ENCODE results near the gene RAN. TPM values are rescaled to one million over a fixed set of nuclear protein-coding genes. Genes with fewer than 3 reads are reported as not detected.
"Not testable (repeated sequence)": the region's sequence is repeated elsewhere in the genome, so short reads cannot be mapped to it uniquely, and the experiment has no call there.

RAN gene
- total RNA-seq, 1 donor from 2014 or later: 344 TPM

DNA sequence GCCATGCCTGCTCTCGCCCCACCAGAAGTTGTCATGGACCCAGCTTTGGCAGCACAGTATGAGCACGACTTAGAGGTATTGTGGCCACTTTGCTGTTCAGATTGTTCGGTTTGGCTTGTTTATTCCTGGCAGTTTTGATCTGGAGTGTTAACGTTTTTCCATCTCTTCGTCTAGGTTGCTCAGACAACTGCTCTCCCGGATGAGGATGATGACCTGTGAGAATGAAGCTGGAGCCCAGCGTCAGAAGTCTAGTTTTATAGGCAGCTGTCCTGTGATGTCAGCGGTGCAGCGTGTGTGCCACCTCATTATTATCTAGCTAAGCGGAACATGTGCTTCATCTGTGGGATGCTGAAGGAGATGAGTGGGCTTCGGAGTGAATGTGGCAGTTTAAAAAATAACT lies 3.8 kb downstream of the RAN start:
- peak; percentile 50 for DNase-seq (ENCODE audit: low spot score)
- intact Hi-C loops (cut with DNase I): not testable (repeated sequence)

GRCh38 chr12:130876297-130876696 lies 4.4 kb downstream of the RAN start:
- intact Hi-C loops (cut with DNase I): no loop called here
- DNase-seq (ENCODE audit: low spot score): no peak

DNA sequence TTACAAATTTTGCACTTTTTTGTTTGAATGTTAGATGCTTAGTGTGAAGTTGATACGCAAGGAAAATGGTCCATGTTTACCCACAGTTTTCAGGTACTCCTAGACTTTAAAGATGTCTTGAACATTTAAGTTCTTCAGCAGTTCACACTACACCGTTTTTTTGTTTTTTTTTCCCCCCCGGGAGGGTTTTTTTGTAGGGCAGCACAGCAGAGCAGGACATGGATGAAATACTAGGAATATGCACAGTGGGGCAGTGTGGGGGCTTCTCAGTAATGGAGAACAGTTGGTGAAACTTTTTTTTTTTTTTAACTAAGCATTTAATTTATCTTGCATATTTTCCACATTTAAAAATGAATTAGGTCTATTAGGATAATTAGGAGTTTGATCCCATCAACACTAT lies 4.9 kb downstream of the RAN start:
- intact Hi-C loops (cut with DNase I): no loop called here
- no peak for DNase-seq (ENCODE audit: low spot score)

GRCh38 chr12:130877333-130877732 lies 5.5 kb downstream of the RAN start:
- intact Hi-C loops (cut with DNase I): no loop called here
- DNase-seq (ENCODE audit: low spot score): no peak

DNA sequence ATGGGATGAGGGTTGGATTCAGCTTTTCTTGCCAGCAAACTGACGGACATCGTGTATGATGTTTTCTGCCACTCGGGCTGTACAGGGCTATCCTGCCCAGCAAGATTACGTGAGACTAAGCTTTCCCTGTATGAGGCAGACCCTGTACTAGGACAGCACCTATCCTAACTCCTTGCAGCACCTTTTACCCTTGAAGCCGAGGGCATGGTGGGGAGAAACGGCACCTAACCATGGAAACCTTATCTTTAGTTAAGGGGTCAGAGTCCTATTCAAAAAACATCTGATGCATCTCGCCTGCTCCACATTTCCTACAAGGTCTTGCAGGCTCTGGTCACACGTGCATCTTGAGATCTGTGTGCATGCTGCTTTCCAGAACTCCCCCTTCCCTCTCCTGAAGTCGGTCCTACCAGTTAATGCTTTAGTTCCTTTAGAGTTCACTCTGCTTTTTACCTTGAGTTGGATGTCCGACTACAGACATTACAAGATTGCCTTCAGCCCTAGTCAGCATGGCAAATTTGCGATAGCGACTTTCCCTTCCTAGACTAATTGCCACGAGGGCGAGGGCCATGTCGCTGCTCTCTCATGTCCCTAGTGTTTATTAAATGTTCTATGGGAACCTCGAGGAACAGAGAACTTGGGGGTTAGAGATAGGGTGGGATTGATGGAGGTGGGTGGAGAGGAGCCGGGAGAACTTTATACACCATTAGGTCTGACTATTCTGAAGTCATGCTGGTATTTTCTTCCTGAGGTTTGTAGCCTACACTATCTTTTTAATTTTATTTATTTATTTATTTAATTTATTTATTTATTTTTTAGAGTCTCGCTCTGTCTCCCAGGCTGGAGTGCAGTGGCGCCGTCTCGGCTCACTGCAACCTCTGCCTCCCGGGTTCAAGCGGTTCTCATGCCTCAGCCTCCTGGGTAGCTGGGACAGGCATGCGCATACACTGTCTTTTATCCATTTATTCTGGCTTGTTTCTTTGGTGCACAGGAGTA lies 6.6 kb downstream of the RAN start:
- peak; percentile 39 for DNase-seq (ENCODE audit: low spot score)
- intact Hi-C loops (cut with DNase I): no loop called here

DNA sequence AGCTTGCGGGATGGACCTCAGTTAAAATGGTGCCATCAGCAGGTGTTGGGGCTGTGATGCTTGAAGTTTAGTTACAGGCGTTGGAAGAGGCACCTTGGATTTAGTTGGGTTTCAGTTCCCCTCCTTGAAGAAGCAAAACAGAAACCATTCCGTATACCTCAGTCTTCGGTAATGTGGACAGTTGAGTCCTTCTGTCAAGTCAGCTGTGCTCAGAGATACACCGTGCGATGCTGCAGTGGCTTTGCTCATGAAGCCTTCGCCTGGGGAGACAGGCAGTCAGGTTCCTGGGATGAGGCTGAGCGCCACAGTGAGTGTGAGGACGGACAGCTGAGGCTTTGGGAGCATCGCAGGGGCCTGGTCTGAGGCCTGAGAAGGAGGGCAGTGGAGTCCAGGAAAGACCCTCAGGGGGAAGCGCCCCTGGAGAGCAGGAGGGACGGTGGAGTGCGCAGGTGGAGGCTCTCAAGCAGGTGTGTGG lies 7.4 kb downstream of the RAN start:
- peak; percentile 44 for DNase-seq (ENCODE audit: low spot score)

DNA sequence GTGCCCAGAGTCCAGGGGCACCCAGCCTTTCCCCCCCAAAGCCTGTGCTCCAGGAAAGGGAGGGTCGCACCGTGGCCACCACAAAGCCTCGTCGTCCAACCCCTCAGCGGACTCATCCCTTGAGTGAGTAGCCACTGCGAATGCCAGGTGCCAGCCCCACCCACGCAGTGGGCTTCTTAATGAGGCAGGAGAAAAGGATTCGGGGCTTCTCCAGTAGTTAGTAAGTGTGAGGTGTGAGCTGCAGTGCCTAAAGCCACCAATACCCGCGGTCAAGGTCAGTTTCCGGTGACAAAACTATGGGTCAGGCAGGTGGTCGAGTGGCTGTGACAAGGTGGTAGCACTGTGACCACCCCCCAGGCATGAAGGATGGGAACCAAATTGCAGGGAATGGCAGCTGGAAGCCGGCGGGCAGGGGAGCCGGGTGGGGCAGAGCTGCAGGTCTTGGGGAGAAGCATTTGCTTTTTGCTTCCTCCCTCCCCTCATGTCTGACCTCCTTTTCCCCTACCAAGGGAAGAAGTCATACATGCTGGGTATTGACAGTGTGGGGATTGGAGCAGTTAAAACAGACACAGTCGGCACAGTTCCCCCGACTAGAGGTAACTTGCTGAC lies 8.0 kb downstream of the RAN start:
- peak; percentile 27 for DNase-seq (ENCODE audit: low spot score)
- intact Hi-C loops (cut with DNase I): no loop called here

More for the DNA sequence above, 7.4 kb downstream of the RAN start:
- intact Hi-C loops (cut with DNase I): no loop called here

GRCh38 chr12:130880411-130880885 lies 8.6 kb downstream of the RAN start:
- intact Hi-C loops (cut with DNase I): no loop called here
- peak; percentile 31 for DNase-seq (ENCODE audit: low spot score)

GRCh38 chr12:130881046-130881445 lies 9.2 kb downstream of the RAN start:
- no peak for DNase-seq (ENCODE audit: low spot score)
- intact Hi-C loops (cut with DNase I): no loop called here

DNA sequence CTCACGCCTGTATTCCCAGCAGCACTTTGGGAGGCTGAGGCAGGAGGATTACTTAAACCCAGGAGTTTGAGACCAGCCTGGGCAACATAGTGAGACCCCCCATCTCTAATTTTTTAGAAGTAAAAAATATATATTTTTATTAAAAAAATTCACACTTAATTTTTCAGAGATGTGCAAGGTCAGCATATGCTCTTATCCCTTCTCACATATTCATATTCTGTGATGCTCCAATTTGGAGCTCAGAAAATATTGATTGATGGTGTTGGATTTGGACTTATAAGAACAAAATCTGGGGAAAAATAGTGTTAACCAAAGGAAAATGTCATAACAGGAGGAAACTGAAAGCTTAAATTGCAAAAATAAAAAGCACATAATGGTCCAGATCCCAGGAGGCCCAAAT lies 9.7 kb downstream of the RAN start:
- intact Hi-C loops (cut with DNase I): no loop called here
- no peak for DNase-seq (ENCODE audit: low spot score)

DNA sequence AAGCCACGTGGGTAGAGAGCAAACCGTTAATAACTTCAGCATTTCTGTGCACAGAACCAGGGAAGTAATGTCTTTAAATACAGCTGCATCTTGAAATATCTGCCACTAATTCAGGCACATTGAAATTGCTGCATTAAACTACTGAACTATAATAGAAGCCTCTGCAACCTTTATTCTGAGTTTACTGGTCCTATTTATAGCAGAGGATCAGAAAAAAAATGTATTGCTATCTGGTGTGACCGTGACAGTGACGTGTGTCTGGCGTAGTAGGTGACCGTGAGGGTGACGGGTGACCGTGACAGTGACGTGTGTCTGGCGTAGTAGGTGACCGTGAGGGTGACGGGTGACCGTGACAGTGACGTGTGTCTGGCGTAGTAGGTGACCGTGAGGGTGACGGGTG lies 15.3 kb downstream of the RAN start:
- DNase-seq (ENCODE audit: low spot score); intact Hi-C loops (cut with DNase I): not testable (repeated sequence)

GRCh38 chr12:130904064-130904463 lies 32.2 kb downstream of the RAN start:
- DNase-seq (ENCODE audit: low spot score): no peak
- intact Hi-C loops (cut with DNase I): no loop called here

GRCh38 chr12:130904936-130905455 lies 33.1 kb downstream of the RAN start:
- DNase-seq (ENCODE audit: low spot score); intact Hi-C loops (cut with DNase I): not testable (repeated sequence)

GRCh38 chr12:130909111-130909510 lies 37.2 kb downstream of the RAN start:
- DNase-seq (ENCODE audit: low spot score): no peak
- intact Hi-C loops (cut with DNase I): no loop called here

DNA sequence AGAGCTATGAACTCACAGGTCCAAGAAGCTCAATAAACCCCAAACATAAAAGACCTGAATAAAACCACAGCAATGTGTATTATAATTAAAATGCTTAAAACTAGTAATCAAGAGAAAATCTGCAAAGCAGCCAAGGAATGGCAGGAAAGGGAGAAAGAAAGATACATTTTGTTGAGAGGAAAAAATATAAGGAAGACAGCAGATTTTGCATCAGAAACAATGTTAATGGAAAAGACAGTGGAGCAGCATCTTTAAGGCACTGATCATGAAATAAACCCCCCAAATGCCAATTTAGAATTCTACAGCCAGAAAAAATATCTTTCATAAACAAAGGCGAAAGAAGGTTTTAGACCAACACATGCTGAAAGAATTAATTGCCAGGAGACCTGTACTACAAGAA lies 39.3 kb downstream of the RAN start:
- intact Hi-C loops (cut with DNase I): loop anchor here (10.0 kb wide), 2 partner anchors 544 to 804 kb away; partner anchors contain the start of gene SFSWAP
- DNase-seq (ENCODE audit: low spot score): no peak

DNA sequence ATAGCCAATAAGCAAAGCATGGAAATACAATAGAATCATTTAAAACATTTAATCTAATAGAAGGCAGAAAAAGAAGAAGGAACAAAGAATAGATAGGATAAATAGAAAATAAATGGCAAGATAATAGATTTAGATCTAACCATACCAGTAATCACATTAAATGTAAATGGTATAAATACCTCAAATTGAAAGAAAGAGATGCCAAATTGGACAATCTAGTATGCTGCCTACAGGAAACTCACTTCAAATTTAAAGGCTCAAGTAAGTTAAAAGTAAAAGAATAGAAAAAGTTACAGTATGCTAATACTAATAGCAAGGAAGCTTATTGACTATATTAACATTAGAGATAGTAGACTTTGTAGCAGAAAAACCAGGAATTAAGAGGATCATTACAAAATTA lies 40.1 kb downstream of the RAN start:
- no peak for DNase-seq (ENCODE audit: low spot score)
- intact Hi-C loops (cut with DNase I): loop anchor here (10.0 kb wide), 2 partner anchors 543 to 803 kb away; partner anchors contain the start of gene SFSWAP

DNA sequence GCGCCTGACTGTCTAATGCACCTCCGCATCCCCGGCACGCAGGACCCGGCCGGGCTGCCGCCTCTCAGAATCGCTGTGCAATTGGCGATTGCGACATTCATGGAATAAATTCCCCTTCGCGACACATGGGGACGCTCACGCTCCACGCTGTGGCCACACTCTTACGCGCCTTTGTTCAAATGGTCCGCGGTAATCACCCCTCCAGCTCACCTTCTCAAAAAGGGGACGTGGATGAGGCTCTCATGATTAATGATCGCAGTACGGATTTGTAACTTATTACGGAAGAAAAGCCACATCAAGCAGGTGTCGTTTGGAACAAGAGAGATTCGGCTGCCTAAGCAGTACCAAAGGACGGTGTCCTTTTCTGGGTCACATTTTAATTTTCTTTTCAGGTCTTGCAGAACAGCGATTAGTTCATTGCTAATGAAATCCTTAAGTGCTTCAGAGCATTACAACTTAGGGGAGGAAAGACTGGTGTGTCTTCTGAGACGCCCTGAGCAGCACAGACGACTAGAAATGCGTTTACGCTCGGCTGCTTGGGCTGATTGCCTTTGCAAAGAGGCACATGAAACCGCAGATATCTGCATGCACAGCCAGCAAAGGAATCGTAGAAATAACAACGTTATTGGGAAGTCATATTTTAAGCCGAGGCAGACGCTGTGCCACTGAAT lies 44.5 kb downstream of the RAN start:
- no peak for DNase-seq (ENCODE audit: low spot score)
- intact Hi-C loops (cut with DNase I): loop anchor here (10.0 kb wide), 2 partner anchors 538 to 798 kb away; partner anchors contain the start of gene SFSWAP

- no peak for DNase-seq (ENCODE audit: low spot score)
- intact Hi-C loops (cut with DNase I): loop anchor here (10.0 kb wide), 2 partner anchors 537 to 797 kb away; partner anchors contain the start of gene SFSWAP
Measured at GRCh38 chr12:130917607-130918006, 45.7 kb downstream of the RAN start.

DNA sequence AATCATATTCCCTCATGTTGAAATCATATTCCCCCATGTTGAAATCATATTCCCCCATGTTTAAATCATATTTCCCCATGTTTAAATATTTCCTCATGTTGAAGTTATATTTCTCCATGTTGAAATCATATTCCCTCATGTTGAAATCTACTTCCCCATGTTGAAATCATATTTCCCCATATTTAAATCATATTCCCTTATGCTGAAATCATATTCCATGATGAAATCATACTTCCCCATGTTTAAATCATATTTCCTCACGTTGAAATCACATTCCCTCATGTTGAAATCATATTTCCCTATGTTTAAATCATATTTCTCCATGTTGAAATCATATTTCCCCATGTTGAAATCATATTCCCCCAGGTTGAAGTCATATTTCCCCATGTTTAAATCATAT lies 47.2 kb downstream of the RAN start:
- no peak for DNase-seq (ENCODE audit: low spot score)
- intact Hi-C loops (cut with DNase I): loop anchor here (10.0 kb wide), 2 partner anchors 536 to 796 kb away; partner anchors contain the start of gene SFSWAP

All from cardiac septum (tissue), 1 donor.